GM21737 (cell line): ENCODE results near the gene RTP1.
"Not testable (repeated sequence)": the region's sequence is repeated elsewhere in the genome, so short reads cannot be mapped to it uniquely, and the experiment has no call there.

Experiments used
- ATAC-seq: cut with Tn5 transposase; IDR thresholded peaks from one replicate; pipeline ENCODE4 v1.9.1; 2021; ENCODE audit warnings: mild to moderate bottlenecking, moderate library complexity; ENCODE audit not compliant: unreplicated experiment

Gene RTP1

GRCh38 chr3:187237741-187238140 lies 40.5 kb downstream of the RTP1 start:
- ATAC-seq, result no peak

GRCh38 chr3:187238239-187238638 lies 41.0 kb downstream of the RTP1 start:
- ATAC-seq, result no peak

- ATAC-seq, result not testable (repeated sequence)
Measured at GRCh38 chr3:187238835-187239234, 41.5 kb downstream of the RTP1 start.

- no peak for ATAC-seq
Measured at GRCh38 chr3:187242435-187242834, 45.1 kb downstream of the RTP1 start.

GRCh38 chr3:187242900-187243299 lies 45.6 kb downstream of the RTP1 start:
- ATAC-seq, result no peak

GRCh38 chr3:187243933-187244524 lies 46.7 kb downstream of the RTP1 start:
- no peak for ATAC-seq

GRCh38 chr3:187247398-187247797 lies 50.1 kb downstream of the RTP1 start:
- ATAC-seq, result no peak
